Nephron (organoid): ENCODE data around the gene AP2S1.
A peak's percentile ranks its signal among the peaks of the same experiment; 100 is the strongest.
"Not testable (repeated sequence)": the region's sequence is repeated elsewhere in the genome, so short reads cannot be mapped to it uniquely, and the experiment has no call there.

Source experiments
- H3K27ac Mint-ChIP-seq, 3 experiments: 2 replicates each; pipeline ENCODE4 v1.8.0; 2020; ENCODE audit warnings: mixed read lengths in 3 of 3, mild to moderate bottlenecking in 2 of 3, moderate library complexity in 1 of 3
- H3K27me3 Mint-ChIP-seq: 2 replicates; pipeline ENCODE4 v1.8.0; 2021; ENCODE audit warnings: low read depth, mild to moderate bottlenecking, moderate library complexity, mixed read lengths
- H3K36me3 Mint-ChIP-seq: 2 replicates; pipeline ENCODE4 v1.8.0; 2020; ENCODE audit warnings: low read depth, mixed read lengths
- H3K4me1 Mint-ChIP-seq: 2 replicates; pipeline ENCODE4 v1.8.0; 2020; ENCODE audit warnings: mixed read lengths
- H3K4me3 Mint-ChIP-seq, 3 experiments: 2 replicates each; pipeline ENCODE4 v1.8.0; 2020; ENCODE audit warnings: mild to moderate bottlenecking in 3 of 3, mixed read lengths in 3 of 3, moderate library complexity in 2 of 3
- H3K9me3 Mint-ChIP-seq: 2 replicates; pipeline ENCODE4 v1.8.0; 2020; ENCODE audit warnings: mixed read lengths
- TF ChIP-seq, protein P1 (sequence below), 3 experiments: fragments of 200-600 bp; sonication (generic); IDR thresholded peaks; one replicate each; pipeline ENCODE4 v1.5.0; 2021; ENCODE audit warnings: antibody characterized with exemption in 3 of 3; ENCODE audit not compliant: unreplicated experiment in 3 of 3

AP2S1 gene

DNA sequence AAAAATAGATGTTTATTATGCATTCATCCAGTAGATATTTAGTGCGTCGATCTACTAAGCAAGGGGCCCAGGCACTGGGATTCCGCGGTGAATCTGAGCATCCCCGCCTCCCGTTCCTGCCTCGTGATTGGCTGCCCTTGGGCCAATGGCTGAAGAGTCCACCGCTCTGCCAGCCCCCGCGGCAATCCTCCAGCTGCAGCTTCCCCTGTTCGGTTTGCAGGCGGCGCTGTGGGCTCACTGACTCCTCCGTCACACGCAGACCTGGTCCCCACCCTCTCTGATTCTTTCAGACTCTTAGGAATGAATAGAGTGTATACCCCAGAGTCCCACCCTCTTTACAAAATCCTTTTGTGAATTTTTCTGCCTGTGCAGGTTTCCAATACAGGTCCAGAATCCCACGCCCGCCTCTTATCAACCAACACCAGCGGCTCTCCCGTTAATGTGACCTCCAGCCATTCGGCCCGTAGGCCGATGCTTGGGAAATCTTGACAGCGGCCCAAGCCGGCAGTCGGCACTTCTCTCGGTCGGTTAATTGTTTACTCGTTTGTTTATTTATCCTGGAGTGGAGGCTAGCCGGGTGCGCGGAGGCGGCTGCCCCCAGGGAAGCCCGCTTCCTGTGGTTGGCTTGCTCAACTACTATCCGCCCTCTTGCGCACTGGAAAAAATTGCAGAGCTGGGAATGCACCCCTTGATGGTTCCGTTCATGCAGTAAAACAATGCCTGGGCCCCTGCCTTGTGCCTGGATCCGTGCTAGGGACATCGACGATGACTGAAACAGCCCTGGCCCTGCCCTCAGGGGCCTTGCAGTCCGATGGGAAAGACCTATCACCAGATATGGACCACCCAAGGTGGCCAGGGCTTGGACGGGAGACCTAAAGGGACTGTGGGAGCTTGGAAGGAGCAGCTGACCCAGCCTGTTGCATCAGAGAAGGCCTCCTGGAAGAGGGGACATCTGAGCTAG is 5.7 kb upstream of the AP2S1 start:
- H3K4me3 Mint-ChIP-seq = peak overlapping the region; percentile 72 to 79 (median 72)
- H3K4me1 Mint-ChIP-seq = peaks cover 10% of the 10 kb centered on the region
- no peaks in the 10 kb centered on the region for H3K27me3 Mint-ChIP-seq
- peak overlapping the region; percentile 41 to 56 (median 45) for H3K27ac Mint-ChIP-seq
- H3K9me3 Mint-ChIP-seq = no peaks in the 10 kb centered on the region
- TF ChIP-seq, protein P1, sequence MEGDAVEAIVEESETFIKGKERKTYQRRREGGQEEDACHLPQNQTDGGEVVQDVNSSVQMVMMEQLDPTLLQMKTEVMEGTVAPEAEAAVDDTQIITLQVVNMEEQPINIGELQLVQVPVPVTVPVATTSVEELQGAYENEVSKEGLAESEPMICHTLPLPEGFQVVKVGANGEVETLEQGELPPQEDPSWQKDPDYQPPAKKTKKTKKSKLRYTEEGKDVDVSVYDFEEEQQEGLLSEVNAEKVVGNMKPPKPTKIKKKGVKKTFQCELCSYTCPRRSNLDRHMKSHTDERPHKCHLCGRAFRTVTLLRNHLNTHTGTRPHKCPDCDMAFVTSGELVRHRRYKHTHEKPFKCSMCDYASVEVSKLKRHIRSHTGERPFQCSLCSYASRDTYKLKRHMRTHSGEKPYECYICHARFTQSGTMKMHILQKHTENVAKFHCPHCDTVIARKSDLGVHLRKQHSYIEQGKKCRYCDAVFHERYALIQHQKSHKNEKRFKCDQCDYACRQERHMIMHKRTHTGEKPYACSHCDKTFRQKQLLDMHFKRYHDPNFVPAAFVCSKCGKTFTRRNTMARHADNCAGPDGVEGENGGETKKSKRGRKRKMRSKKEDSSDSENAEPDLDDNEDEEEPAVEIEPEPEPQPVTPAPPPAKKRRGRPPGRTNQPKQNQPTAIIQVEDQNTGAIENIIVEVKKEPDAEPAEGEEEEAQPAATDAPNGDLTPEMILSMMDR (IDR thresholded peaks at IDR 0.05; ENCODE audit: unreplicated experiment in 3 of 3) = peak; percentile 62 to 77 (median 65)
- no peaks in the 10 kb centered on the region for H3K36me3 Mint-ChIP-seq

DNA sequence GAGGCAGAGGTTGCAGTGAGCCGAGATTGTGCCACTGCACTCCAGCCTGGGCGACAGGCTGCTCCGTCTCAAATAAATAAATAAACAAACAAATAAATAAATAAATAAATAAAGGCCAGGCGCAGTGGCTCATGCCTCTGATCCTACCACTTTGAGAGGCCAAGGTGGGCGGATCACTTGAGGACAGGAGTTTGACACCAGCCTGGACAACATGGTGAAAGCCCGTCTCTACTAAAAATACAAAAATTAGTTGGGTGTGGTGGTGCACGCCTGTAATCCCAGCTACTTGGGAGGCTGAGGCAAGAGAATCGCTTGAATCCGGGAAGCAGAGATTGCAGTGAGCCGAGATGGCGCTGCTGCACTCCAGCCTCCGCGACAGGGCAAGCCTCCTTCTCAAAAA is 4.1 kb upstream of the AP2S1 start:
- not testable (repeated sequence) for H3K27ac Mint-ChIP-seq, H3K36me3 Mint-ChIP-seq, H3K4me3 Mint-ChIP-seq, H3K27me3 Mint-ChIP-seq, H3K9me3 Mint-ChIP-seq
- peaks cover 17% of the 10 kb centered on the region for H3K4me1 Mint-ChIP-seq

DNA sequence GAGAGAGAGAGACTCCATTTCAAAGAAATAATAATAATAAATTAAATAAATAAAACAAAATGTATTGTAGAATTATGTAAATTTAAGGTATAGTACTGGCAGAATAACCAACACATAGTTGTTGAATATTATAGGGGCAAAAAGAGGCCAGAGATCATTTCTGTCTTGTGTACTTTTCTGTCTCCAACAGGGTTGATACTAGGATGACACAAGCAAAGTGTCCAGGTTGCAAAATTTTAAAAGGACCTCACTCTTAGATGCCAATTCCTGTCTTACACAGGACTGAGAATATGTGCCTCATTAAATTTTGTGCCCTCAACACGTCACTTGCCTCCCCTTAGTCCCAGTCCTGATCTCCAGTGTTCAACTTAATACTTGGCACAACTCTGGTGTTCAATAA is 2.2 kb upstream of the AP2S1 start:
- H3K27ac Mint-ChIP-seq = no peak overlapping the region
- TF ChIP-seq, protein P1 (IDR thresholded peaks at IDR 0.05; ENCODE audit: unreplicated experiment in 3 of 3) = no peak
- H3K4me3 Mint-ChIP-seq = no peak overlapping the region
- peaks cover 23% of the 10 kb centered on the region for H3K4me1 Mint-ChIP-seq
- H3K27me3 Mint-ChIP-seq = no peaks in the 10 kb centered on the region
- H3K9me3 Mint-ChIP-seq = no peaks in the 10 kb centered on the region
- no peaks in the 10 kb centered on the region for H3K36me3 Mint-ChIP-seq

DNA sequence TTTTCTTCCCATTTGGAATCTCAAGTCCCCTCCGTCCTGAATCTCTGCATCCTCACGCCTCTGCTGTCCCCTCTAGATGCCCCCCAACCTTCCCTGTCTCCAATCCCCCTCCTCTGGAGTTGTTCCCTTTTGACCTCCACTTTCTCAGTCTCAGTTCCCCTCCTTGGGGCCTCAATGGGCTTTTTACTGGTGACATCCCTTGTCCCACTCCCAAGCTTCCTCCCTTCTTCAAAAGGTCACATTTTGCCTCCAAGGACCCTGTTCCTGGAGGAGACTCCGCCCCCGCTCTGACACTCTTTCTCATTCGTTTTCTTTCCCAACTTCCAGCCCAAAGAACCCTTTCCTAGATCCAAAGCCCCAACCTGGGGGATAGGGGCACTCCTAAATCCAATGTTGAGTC is 1.0 kb downstream of the AP2S1 start:
- H3K4me1 Mint-ChIP-seq = peaks cover 19% of the 10 kb centered on the region
- H3K27me3 Mint-ChIP-seq = no peaks in the 10 kb centered on the region
- H3K27ac Mint-ChIP-seq = peak overlapping the region; percentile 94 to 98 (median 95)
- no peaks in the 10 kb centered on the region for H3K9me3 Mint-ChIP-seq
- TF ChIP-seq, protein P1 (IDR thresholded peaks at IDR 0.05; ENCODE audit: unreplicated experiment in 3 of 3) = no peak
- H3K4me3 Mint-ChIP-seq = peak overlapping the region; percentile 90 to 97 (median 95)
- H3K36me3 Mint-ChIP-seq = peaks cover 11% of the 10 kb centered on the region

DNA sequence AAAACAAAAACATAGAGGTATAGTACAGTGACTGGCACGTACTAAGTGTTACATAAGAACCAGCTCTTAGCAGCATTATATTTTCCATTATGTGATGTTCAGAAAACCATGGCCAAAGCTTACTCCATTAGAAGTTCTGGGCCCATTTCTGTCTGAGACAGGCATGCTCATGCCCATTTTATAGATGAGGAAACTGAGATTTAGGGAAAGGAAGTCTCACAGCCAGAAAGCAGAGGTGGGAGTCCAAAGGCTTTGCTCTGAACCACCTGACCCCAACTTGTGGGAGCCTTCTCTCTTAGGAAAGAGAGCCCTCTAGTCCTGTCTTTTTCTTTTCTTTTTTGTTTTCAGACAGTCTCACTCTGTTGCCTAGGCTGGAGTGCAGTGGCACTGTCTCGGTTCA is 2.3 kb downstream of the AP2S1 start:
- Mint-ChIP-seq H3K36me3 (peaks cover 16% of the 10 kb centered on the region), H3K4me3 (peak overlapping the region in 1 of 3 experiments; percentile 61), H3K27ac (no peak overlapping the region), H3K9me3 (no peaks in the 10 kb centered on the region), H3K4me1 (peaks cover 19% of the 10 kb centered on the region), H3K27me3 (no peaks in the 10 kb centered on the region)
- TF ChIP-seq, protein P1 (IDR thresholded peaks at IDR 0.05; ENCODE audit: unreplicated experiment in 3 of 3) = no peak

DNA sequence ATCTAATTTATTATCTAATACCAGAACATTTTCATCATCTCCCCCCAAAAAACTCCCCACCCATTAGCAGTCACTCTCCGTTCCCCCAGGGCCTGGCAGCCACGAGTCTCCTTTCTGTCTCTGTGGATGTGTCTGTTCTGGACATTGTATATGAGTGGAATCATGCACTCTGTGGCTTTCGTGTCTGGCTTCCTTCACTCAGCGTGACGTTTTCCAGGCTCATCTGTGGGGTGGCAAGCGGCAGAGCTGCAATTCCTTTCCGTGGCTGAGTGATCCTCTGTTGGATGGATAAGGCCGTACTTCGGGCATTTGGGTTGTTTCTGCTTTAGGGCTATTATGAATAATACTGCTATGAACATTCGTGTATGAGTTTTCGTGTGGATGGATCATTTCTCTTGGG is 3.1 kb downstream of the AP2S1 start:
- H3K27me3 Mint-ChIP-seq = no peaks in the 10 kb centered on the region
- H3K4me3 Mint-ChIP-seq = peak overlapping the region; percentile 62 to 71 (median 66)
- H3K27ac Mint-ChIP-seq = peak overlapping the region in 2 of 3 experiments; percentile 53 to 67
- no peaks in the 10 kb centered on the region for H3K9me3 Mint-ChIP-seq
- TF ChIP-seq, protein P1 (IDR thresholded peaks at IDR 0.05; ENCODE audit: unreplicated experiment in 3 of 3) = no peak
- H3K4me1 Mint-ChIP-seq = peaks cover 19% of the 10 kb centered on the region
- H3K36me3 Mint-ChIP-seq = peaks cover 24% of the 10 kb centered on the region
